Measurements from ENCODE around the gene MANSC1.

GRCh38 chr12:12353807-12354206, 3.8 kb upstream of the MANSC1 start:
- TF ChIP-seq CTCF (IDR thresholded peaks at IDR 0.05) (no peak), POLR2A (IDR thresholded peaks at IDR 0.05) (no peak)

Data from sigmoid colon (tissue), 3 donors.